Non-pigmented ciliary epithelial cell (primary cell): ENCODE measurements around the gene HOXA6.

Source experiments
- DNase-seq: peaks from one replicate; pipeline ENCODE4 v3.0.0-alpha.2; 2010; ENCODE audit warnings: low read depth

Gene HOXA6

GRCh38 chr7:27184337-27185012 lies 36.9 kb upstream of the HOXA6 start:
- DNase-seq: no peak

DNA sequence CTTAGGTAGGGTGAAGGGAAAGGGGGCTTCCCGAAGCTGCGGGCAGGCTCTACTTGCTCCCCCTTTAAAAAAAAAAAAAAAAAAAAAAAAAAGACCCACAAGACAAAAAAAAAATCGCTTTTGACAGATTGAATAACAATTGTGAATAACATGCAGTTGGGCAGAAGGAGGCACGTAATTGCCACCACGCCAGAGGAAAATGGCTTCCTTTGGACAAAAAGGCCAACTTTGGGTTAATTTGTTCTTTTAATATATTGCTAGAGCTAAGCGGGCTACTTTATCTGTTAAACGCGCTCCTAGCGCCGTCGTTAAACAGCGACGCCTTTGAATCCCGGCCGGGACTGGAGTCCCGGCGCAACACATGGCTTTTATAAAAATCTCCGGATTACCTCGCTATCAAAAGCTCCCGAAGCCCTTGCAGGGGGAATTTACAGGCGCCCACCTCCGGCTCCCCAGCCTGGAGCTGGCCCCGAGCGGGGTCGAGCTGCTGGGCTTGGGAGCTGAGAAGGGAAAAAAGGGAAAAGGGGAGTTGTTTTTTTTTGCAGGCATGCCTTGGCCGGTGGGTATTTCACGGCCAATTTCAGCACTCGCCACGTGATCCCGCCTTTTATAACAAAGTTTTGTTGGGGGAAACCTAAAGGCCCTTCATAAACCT lies 36.2 kb upstream of the HOXA6 start:
- DNase-seq: no peak

DNA sequence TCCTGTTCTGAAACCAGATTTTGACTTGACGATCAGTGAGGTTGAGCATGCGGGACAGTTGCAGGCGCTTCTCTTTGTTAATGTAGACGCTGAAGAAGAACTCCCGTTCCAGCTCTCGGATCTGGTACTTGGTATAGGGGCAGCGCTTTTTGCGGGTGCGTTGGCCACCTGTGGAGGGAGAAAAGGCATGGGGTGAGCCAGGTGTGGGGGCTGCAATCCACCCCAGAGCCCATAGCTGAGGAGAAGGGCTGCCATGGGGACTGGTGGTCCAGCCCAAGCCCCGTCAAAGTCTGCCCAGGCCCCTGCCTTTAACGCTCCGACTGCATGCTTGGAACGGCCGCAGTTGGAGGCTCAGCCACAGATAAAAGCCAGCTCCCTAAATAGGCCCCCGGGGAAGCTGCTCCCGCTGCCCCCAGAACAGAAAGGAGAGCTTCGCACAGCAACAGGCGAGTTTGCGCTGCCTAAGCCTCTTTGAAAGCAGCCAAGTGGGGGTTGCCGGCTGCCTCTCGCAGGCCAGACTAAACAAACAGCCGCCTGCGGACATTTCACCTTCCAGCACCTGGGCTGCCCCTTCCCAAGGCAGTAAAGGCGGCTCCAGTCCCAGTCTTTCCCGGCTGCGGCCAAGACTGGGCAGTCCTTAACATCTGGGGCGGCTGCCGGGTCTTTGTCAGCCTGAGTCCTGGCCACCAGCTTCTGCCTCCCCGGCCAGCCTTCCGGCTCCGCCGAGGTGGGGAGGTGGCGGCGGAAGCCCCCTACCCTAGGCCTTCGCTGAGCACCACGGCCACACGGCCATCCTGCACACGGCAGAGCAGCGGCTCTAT lies 35.5 kb upstream of the HOXA6 start:
- DNase-seq: no peak

DNA sequence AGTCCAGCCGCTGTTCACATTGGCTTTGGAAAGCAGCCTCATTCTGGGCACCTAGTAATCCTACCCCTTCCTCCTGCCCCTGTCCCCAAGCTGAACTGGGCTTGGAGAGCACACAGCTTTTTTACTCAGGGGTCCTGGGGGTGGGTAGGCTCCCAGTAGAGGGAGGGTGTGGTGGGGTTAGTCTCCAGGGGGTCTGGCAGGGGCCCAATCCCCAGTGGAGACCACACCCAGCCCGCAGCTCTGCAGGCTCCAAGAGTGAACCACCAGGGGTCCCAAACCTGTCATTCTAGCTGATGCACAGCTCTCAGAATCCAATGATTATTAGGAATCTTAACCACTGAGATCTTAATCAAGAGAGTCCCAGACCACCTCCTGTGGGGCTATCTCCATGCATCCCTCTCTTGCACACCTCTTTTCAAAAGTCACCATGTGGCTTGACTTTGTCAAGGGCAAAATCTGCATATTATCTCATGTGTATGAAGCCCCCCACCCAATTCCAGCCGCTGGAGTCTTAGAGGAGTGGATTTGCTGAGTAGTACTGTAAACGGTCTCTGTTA lies 34.8 kb upstream of the HOXA6 start:
- DNase-seq: no peak

GRCh38 chr7:27181795-27182275 lies 34.3 kb upstream of the HOXA6 start:
- DNase-seq: no peak

DNA sequence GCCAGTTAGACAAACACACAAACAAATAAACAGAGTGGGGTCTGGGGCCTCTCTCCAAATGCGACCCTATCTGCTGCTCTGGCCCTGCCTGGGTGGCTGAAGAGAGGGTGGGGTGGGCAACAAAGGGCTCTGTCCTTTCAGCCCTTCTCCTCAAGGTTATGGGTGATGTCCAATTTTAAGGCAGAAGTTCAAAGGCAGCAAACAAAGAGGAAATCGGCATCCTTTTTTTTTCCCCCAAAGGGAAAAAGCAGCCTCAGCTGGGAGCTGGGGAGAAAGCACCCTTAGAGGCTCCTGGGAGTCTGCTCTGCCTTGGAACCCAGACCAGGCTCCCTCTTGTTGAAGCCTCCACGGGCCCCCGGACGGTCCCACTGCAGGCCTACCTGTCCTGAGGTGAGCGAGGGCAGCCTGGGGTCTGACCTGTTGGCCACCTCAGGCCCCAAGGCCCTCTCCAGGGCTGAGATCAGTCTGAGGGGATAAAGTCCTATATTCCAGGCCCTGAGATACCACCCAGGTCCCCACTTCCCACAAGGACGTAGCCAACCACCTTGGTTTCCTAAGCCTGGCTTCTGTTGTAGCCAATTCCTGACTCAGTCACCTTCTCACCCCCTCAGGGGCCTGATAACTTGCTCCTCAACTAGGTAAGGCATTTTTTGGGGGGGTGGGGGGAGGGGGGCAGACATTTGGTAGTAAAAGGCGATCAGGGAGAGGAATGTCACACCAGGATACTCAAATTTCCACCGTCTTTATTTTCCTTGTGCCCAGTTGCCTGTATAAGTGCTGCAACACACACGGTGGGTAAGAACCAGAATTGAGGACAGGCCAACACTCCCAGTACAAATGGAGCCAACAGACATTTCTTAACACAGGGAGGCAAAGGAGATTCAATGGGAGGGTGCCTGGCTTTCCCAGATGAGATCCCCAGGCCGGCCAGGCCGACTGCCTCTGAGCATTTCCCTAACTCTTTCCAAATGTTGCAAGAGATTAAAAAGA lies 33.2 kb upstream of the HOXA6 start:
- no peak for DNase-seq

DNA sequence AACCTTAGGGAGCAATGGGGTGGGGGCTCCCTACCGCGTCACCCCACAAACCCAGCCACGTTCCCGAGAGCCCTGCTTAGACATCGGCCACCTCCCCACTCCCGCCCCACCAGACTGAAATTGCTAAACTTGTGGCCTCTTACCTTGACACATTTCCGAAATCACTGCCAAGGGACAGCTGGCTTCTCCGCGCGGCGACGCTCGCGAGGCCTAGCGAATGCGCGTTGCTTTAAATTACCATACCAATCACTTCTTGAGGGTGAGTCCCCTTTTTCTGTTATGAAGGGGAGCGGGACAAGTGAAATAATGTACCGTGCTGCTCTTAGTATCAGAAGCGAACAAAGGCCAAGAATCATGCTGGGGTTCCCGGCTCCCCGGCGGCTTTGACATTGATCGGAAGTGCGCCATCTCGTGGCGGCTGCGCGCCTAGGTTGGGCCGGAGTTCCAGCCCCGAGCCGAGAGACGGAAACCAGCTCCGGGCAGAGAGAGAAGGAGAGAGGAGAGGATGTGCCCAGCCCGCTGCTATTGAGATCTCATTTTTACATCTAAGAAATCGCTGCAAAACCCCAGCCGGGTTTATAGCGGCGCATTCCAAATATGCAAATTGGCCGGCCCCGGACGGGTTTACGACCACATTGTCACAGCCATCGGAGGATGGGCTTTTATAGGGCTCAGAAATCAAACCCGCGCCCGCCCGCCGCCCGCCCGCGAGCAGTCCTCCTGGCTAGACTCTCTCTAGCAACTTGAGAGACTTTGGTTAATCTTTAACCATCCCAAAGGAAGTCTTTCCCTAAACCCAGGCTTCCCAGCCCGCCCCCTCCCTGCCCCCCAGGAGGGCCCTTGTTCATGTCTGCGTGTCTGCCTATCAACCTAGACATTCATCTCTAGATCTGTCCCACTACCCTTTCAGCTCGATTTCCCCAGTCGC lies 32.2 kb upstream of the HOXA6 start:
- DNase-seq: no peak

- DNase-seq: no peak
These were observed 31.5 kb upstream of the HOXA6 start for GRCh38 chr7:27179030-27179429.

DNA sequence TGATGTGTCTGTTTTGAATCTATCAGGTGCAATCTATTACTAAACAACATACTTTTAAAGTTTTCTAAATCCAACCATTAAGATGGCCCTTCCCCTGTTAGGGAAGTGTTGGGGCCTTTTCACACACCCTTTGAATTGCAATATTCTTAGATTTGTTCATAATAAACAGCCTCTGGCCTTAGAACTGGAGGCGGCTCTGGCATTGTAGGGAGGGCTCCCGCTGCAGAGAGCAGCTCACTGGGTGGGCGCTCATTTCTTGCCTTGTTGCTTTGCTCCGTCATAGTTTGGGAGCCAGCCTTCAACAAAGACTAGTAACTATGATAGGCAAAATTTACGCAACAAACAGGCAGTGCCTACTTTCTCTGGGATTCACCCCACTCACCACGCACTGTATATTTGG lies 30.8 kb upstream of the HOXA6 start:
- no peak for DNase-seq

- DNase-seq: no peak
These were observed 30.3 kb upstream of the HOXA6 start for GRCh38 chr7:27177795-27178320.

- no peak for DNase-seq
These were observed 29.6 kb upstream of the HOXA6 start for GRCh38 chr7:27176962-27177794.

DNA sequence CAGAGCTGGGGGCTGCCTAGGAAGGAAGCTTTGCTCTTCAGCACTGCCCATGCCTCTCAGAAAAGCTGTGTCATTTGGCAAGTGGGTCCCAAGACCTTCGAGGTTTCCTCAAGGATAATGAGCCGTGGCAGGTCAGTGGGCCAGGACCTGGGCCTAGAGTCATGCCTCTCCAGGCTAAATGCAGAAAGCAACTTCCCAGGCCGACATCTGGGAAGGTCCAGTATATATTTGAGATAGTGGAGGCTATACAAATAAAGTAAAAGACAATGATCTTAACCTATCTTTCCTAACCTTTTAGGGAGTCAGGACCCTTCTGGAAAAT lies 28.9 kb upstream of the HOXA6 start:
- no peak for DNase-seq

GRCh38 chr7:27175626-27176523 lies 28.3 kb upstream of the HOXA6 start:
- no peak for DNase-seq

DNA sequence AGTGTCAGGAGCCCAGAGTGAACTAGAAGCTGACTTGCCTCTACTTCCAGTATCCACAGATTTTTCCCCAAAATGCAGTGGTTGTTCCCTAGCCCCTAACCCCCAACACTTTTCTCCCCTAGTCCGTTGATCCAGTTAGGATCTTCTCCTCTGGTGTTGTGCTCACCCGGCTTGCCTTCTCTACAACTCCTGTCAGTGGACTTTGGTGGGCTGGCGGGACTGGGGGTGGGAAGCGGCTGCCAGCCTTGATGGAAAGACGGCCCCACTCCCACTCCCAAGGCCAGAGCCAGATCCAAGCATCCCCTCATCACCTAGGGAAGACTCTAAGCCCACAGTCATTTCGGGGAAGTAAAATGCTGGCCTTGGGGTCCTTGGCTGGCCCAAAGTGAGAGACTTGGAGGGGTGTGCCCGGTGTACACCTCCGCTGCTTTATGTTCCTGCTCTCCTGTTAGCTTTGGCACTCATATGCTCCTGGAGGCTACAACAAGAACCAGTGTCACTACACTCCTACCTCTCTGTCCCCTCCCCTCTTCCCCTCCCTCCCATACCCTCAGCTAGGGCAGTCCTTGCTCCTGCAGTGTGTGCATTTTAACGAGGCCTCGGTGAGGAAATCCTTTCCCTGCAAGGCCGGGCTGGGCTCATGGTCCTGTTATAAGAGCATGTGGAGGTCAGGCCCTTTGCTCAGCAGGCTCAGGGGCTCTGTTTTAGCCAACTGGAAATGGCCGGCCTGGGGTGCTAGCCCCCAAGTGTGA lies 27.5 kb upstream of the HOXA6 start:
- no peak for DNase-seq

DNA sequence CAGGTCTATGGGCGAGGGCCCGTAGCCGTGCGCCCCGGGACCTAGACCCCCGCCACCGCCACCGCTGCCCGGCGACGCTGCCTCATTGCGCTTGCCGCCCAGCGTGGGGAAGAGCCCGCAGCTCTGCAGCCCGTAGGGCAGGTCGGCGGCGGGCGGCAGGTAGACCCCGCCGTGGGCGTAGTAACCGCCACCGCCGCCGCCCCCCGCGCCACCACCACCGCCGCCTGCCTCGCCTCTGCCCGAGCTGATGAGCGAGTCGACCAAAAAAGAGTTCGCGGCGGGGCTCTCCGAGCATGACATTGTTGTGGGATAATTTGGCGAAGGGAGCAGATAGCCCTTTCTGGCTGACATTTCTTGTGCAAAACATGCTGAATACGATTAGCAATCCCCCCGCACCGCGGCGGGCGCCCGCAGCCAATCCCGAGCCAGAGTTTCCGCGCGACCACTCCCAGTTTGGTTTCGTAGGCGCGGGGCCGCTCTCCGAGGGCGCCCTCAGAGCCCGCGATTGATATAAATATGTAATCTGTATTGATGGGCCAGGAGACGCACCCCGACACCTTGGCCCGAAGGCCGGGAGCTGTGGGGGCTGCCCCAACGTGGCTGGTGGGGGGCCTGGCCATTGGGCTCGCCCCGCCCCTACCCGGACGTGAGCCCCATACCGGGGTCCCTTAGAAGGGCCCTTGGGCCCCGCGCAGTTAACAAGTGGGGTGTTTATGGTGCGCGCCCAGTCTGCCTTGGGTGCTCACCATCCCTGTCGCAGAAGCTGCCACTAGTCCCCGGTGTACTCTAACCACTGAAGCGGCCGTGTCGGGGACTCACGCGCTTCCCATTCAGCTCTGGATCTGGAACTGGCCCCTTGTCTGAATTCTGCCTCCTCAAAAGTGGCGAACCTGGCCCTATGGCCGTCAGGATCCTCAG lies 26.6 kb upstream of the HOXA6 start, which contains the start of gene HOXA10:
HOXA10 (minus strand) TSS at position 365 of the 918 bp plus-strand sequence; CDS start at position 351, 14 bp downstream.
- DNase-seq: no peak

DNA sequence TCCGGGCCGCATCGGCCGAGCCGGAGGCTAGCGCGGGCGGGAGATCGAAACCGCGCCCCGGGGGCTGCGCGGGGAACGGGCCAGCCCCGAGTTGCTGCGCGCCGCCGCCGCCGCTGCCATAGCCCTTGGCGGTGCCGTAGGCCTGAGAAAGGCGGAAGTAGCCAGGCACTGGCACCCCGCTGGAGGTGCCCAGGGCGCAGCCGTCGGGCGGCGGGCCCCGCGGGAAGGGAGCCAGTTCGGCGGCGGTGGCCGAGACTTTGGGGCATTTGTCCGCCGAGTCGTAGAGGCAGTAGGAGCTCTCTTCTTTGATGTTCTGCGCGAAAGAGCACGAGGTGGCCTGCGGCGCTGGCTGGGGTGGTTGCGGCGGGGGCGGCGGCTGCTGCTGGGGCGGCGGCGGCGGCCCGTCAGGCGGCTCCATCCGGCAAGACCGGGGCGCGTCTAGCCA lies 26.0 kb upstream of the HOXA6 start:
- DNase-seq: no peak
